ENCODE data around the gene COL1A2. TPM values are rescaled to one million over a fixed set of nuclear protein-coding genes. Genes with fewer than 3 reads are reported as not detected.

Gene COL1A2
- polyA plus RNA-seq, 3 donors, result not detected

GRCh38 chr7:94426980-94427875 lies 32.5 kb downstream of the COL1A2 start:
- TF ChIP-seq CTCF (IDR thresholded peaks at IDR 0.05), result no peak
- Histone ChIP-seq H3K4me1 (ENCODE audit: control insufficient read depth in 1 of 2, insufficient read depth in 2 of 2, low read length in 2 of 2) (no peaks in the 10 kb centered on the region), H3K9ac (ENCODE audit: insufficient read depth, low read length, poor library complexity, severe bottlenecking) (no peak overlapping the region), H3K4me2 (replicated peaks; ENCODE audit: extremely low read depth, low read length, poor library complexity, severe bottlenecking) (no peak overlapping the region), H3K79me2 (ENCODE audit: insufficient read depth, low read length) (no peaks in the 10 kb centered on the region), H2AFZ (ENCODE audit: insufficient read depth, low read depth, low read length, poor library complexity, severe bottlenecking) (no peak overlapping the region), H3K27ac (ENCODE audit: low read depth in 1 of 2, low read length in 2 of 2) (no peak overlapping the region), H3K4me3 (replicated peaks in 1 of 3; ENCODE audit: low read depth in 2 of 3, low read length in 3 of 3) (no peak overlapping the region), H4K20me1 (ENCODE audit: insufficient read depth, low read length) (no peaks in the 10 kb centered on the region), H3K36me3 (replicated peaks in 1 of 2; ENCODE audit: control insufficient read depth in 1 of 2, insufficient read depth in 2 of 2, low read length in 2 of 2) (no peaks in the 10 kb centered on the region), H3K9me3 (replicated peaks in 1 of 2; ENCODE audit: control insufficient read depth in 1 of 2, insufficient read depth in 1 of 2, low read length in 2 of 2) (no peaks in the 10 kb centered on the region), H3K27me3 (ENCODE audit: control insufficient read depth in 2 of 2, insufficient read depth in 2 of 2, low read length in 2 of 2) (no peaks in the 10 kb centered on the region)
- Mint-ChIP-seq H3K9me3 (peaks cover 0 to 3% (median 0%) of the 10 kb centered on the region in 7 donors), H3K4me3 (no peak overlapping the region), H3K27me3 (ENCODE audit: low read depth in 3 of 3) (peaks cover 2 to 5% (median 3%) of the 10 kb centered on the region in 3 donors), H3K4me1 (no peaks in the 10 kb centered on the region), H3K27ac (no peak overlapping the region), H3K36me3 (no peaks in the 10 kb centered on the region)
- DNase-seq, result no peak
- intact Hi-C loops (cut with micrococcal nuclease), result no loop called here
- WGBS (ENCODE audit: insufficient coverage), result 81% methylated on average over 5 of the region's 12 CpGs

DNA sequence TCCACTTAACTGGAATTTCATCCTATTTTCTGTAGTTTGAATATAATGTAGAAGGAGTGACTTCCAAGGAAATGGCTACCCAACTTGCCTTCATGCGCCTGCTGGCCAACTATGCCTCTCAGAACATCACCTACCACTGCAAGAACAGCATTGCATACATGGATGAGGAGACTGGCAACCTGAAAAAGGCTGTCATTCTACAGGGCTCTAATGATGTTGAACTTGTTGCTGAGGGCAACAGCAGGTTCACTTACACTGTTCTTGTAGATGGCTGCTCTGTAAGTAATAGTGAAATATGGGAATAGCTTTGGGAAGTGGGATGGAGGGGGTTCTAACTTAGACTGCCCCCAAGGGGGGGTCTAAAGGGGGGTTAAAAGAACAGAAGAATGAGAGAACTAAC lies 34.5 kb downstream of the COL1A2 start:
- Histone ChIP-seq H3K27me3 (ENCODE audit: control insufficient read depth in 2 of 2, insufficient read depth in 2 of 2, low read length in 2 of 2) (no peaks in the 10 kb centered on the region), H3K9ac (ENCODE audit: insufficient read depth, low read length, poor library complexity, severe bottlenecking) (no peak overlapping the region), H3K36me3 (replicated peaks in 1 of 2; ENCODE audit: control insufficient read depth in 1 of 2, insufficient read depth in 2 of 2, low read length in 2 of 2) (no peaks in the 10 kb centered on the region), H3K4me3 (replicated peaks in 1 of 3; ENCODE audit: low read depth in 2 of 3, low read length in 3 of 3) (no peak overlapping the region), H3K27ac (ENCODE audit: low read depth in 1 of 2, low read length in 2 of 2) (no peak overlapping the region), H3K4me2 (replicated peaks; ENCODE audit: extremely low read depth, low read length, poor library complexity, severe bottlenecking) (no peak overlapping the region), H4K20me1 (ENCODE audit: insufficient read depth, low read length) (no peaks in the 10 kb centered on the region), H3K4me1 (ENCODE audit: control insufficient read depth in 1 of 2, insufficient read depth in 2 of 2, low read length in 2 of 2) (no peaks in the 10 kb centered on the region), H2AFZ (ENCODE audit: insufficient read depth, low read depth, low read length, poor library complexity, severe bottlenecking) (no peak overlapping the region), H3K79me2 (ENCODE audit: insufficient read depth, low read length) (no peaks in the 10 kb centered on the region), H3K9me3 (replicated peaks in 1 of 2; ENCODE audit: control insufficient read depth in 1 of 2, insufficient read depth in 1 of 2, low read length in 2 of 2) (no peaks in the 10 kb centered on the region)
- peak overlapping the region in 1 of 7 donors; percentile 44 for H3K27ac Mint-ChIP-seq
- no peaks in the 10 kb centered on the region for H3K36me3 Mint-ChIP-seq
- no peak for DNase-seq
- no CpG with 5 or more reads among the region's 1 CpG for WGBS (ENCODE audit: insufficient coverage)
- H3K9me3 Mint-ChIP-seq, result peaks cover 0 to 2% (median 0%) of the 10 kb centered on the region in 7 donors
- intact Hi-C loops (cut with micrococcal nuclease), result no loop called here
- no peak overlapping the region for H3K4me3 Mint-ChIP-seq
- no peak for TF ChIP-seq CTCF (IDR thresholded peaks at IDR 0.05)
- no peaks in the 10 kb centered on the region for H3K4me1 Mint-ChIP-seq
- H3K27me3 Mint-ChIP-seq (ENCODE audit: low read depth in 3 of 3), result peaks cover 3 to 5% (median 4%) of the 10 kb centered on the region in 3 donors
